ENCODE results near the gene TRIM46. TPM values are rescaled to one million over a fixed set of nuclear protein-coding genes. Genes with fewer than 3 reads are reported as not detected.

TRIM46 gene
- total and polyA plus RNA-seq, 2 of the 13 experiments (the other 11 are each of a cell fraction or from before 2014, with no cell fraction given), result 0.04 to 0.09 TPM

- POLR2A ChIA-PET, result interaction anchor here (0.7 to 5.9 kb wide), 7 partner anchors 32 to 83 kb away, joined by 3 to 56 read pairs (median 5); partner anchors contain the start of genes EFNA1 and SLC50A1
- TF ChIP-seq ZNF331 (CRISPR knock-in tag; IDR thresholded peaks at IDR 0.05) (peak; percentile 64; the same call in 1 of the 2 replicates), SMAD3 (CRISPR knock-in tag; IDR thresholded peaks at IDR 0.05) (peak; percentile 62; the same call in 1 of the 2 replicates), NR2C2 (CRISPR knock-in tag; IDR thresholded peaks at IDR 0.05; ENCODE audit: borderline replicate concordance) (peak; percentile 19; the same call in 1 of the 2 replicates), DRAP1 (CRISPR knock-in tag; IDR thresholded peaks at IDR 0.05) (peak; percentile 38; the same call in 1 of the 2 replicates), ZNF609 (CRISPR knock-in tag; IDR thresholded peaks at IDR 0.05; ENCODE audit: borderline replicate concordance) (peak; percentile 14; the same call in 1 of the 2 replicates), RXRA (CRISPR knock-in tag; IDR thresholded peaks at IDR 0.05) (peak; percentile 16; the same call in 1 of the 2 replicates), ZNF333 (CRISPR knock-in tag; IDR thresholded peaks at IDR 0.05; ENCODE audit: borderline replicate concordance) (0 out of 2 replicates have a peak, but pooled peaks have one; percentile 1), ZNF878 (CRISPR knock-in tag; IDR thresholded peaks at IDR 0.05) (no peak), ATF6 (CRISPR knock-in tag; conservative IDR thresholded peaks at IDR 0.05) (no peak)
- TF ChIP-seq, protein P1, sequence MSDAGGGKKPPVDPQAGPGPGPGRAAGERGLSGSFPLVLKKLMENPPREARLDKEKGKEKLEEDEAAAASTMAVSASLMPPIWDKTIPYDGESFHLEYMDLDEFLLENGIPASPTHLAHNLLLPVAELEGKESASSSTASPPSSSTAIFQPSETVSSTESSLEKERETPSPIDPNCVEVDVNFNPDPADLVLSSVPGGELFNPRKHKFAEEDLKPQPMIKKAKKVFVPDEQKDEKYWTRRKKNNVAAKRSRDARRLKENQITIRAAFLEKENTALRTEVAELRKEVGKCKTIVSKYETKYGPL (CRISPR knock-in tag; IDR thresholded peaks at IDR 0.05), result no peak
These were observed 6.2 kb upstream of the TRIM46 start for GRCh38 chr1:155167166-155168104.

More at GRCh38 chr1:155167166-155168104, 6.2 kb upstream of the TRIM46 start:
- Histone ChIP-seq H3K4me2 (ENCODE audit: low read depth, low read length) (peak overlapping the region; percentile 100), H3K36me3 (replicated peaks in 1 of 2; ENCODE audit: control insufficient read depth in 1 of 2, insufficient read depth in 2 of 2, low read length in 2 of 2) (peaks cover 0 to 12% of the 10 kb centered on the region in 2 experiments; a peak in 2 of 5 replicates), H3K79me2 (ENCODE audit: insufficient read depth, low read length) (peaks cover 7% of the 10 kb centered on the region), H3K27me3 (ENCODE audit: control insufficient read depth in 1 of 2, insufficient read depth in 2 of 2, low read length in 2 of 2) (0 out of 5 replicates have a peak, but pooled peaks cover 0 to 8% of the 10 kb centered on the region in 2 experiments), H3K9me3 (ENCODE audit: low read length) (no peaks in the 10 kb centered on the region), H3K27ac (ENCODE audit: extremely low read length, insufficient read depth, low read length) (no peak overlapping the region), H3K4me3 (replicated peaks in 1 of 3; ENCODE audit: insufficient read depth in 1 of 3, low read depth in 2 of 3, low read length in 3 of 3) (peak overlapping the region; percentile 37 to 75 (median 48); a peak in 5 of 6 replicates), H3K4me1 (ENCODE audit: insufficient read depth, low read length) (peaks cover 36% of the 10 kb centered on the region), H2AFZ (ENCODE audit: low read length) (peak overlapping the region; percentile 84), H4K20me1 (ENCODE audit: insufficient read depth, low read length) (no peaks in the 10 kb centered on the region), H3K9ac (ENCODE audit: insufficient read depth, low read depth, low read length) (0 out of 2 replicates have a peak overlapping the region, but pooled peaks have one; percentile 2)
- in situ Hi-C loops (cut with HindIII; ENCODE audit: extremely low pct_ligation_motif_present, low pct_unique_long_range_greater_than_20kb), result loop anchor here (5.0 kb wide), 1 partner anchor 75 kb away; no protein-coding TSS in a partner anchor
- FAIRE-seq, result peak; percentile 91
- CTCF ChIA-PET (ENCODE audit: low intra/inter-chr PET ratio, low total read pairs), result interaction anchor here (0.6 to 5.3 kb wide), 11 partner anchors 23 to 106 kb away, joined by 3 to 165 read pairs (median 4); partner anchors contain the start of genes EFNA1 and SLC50A1
- DNase-seq (ENCODE audit: low spot score), result peak; percentile 82
- intact Hi-C loops (cut with micrococcal nuclease; ENCODE audit: unreplicated experiment), result loop anchor here (1.0 to 2.0 kb wide), 2 partner anchors 41 to 73 kb away; partner anchors contain the start of gene EFNA1
- BruUV-seq (replicated peaks), result no TSS peak
- 13% methylated on average over 20 of the region's 28 CpGs for WGBS (ENCODE audit: low lambda C conversion rate)
- peak; percentile 87 for ATAC-seq
